HG03139 (cell line): ENCODE results near the gene GLO1.
A peak's percentile ranks its signal among the peaks of the same experiment; 100 is the strongest.

ENCODE experiments used
- ATAC-seq: cut with Tn5 transposase; IDR thresholded peaks from one replicate; pipeline ENCODE4 v1.9.1; 2021; ENCODE audit not compliant: unreplicated experiment

GLO1 gene

GRCh38 chr6:38673397-38674165 is 29.4 kb downstream of the GLO1 start:
- ATAC-seq: no peak

- no peak for ATAC-seq
These were observed 31.0 kb downstream of the GLO1 start for GRCh38 chr6:38671885-38672467.

- no peak for ATAC-seq
These were observed 44.4 kb downstream of the GLO1 start for GRCh38 chr6:38658418-38659167.

- ATAC-seq: no peak
These were observed 46.0 kb downstream of the GLO1 start for GRCh38 chr6:38656896-38657295.

- no peak for ATAC-seq
These were observed 48.7 kb downstream of the GLO1 start for GRCh38 chr6:38654263-38654662.

GRCh38 chr6:38651121-38651784 is 51.7 kb downstream of the GLO1 start:
- ATAC-seq: no peak

- ATAC-seq: no peak
These were observed 52.7 kb downstream of the GLO1 start for GRCh38 chr6:38650207-38650752.

- ATAC-seq: no peak
These were observed 53.2 kb downstream of the GLO1 start for GRCh38 chr6:38649744-38650143.

- no peak for ATAC-seq
These were observed 54.3 kb downstream of the GLO1 start for GRCh38 chr6:38648629-38649028.

- no peak for ATAC-seq
These were observed 56.6 kb downstream of the GLO1 start for GRCh38 chr6:38646166-38646878.

- no peak for ATAC-seq
These were observed 58.0 kb downstream of the GLO1 start for GRCh38 chr6:38644951-38645350.

- no peak for ATAC-seq
These were observed 62.6 kb downstream of the GLO1 start for GRCh38 chr6:38640216-38640909.

GRCh38 chr6:38639498-38640215 is 63.3 kb downstream of the GLO1 start, which contains the start of gene BTBD9:
TSS of gene BTBD9 (minus strand) at chr6:38639929.
- peak; percentile 81 for ATAC-seq

- peak; percentile 21 for ATAC-seq
These were observed 63.9 kb downstream of the GLO1 start for GRCh38 chr6:38638941-38639497.

- no peak for ATAC-seq
These were observed 65.2 kb downstream of the GLO1 start for GRCh38 chr6:38637756-38638155.

GRCh38 chr6:38636027-38636426 is 66.9 kb downstream of the GLO1 start:
- ATAC-seq: no peak

- ATAC-seq: no peak
These were observed 68.4 kb downstream of the GLO1 start for GRCh38 chr6:38634518-38634917.

GRCh38 chr6:38632490-38632889 is 70.5 kb downstream of the GLO1 start:
- no peak for ATAC-seq
